ENCODE data around the gene SEMA5A. TPM values are rescaled to one million over a fixed set of nuclear protein-coding genes. Genes with fewer than 3 reads are reported as not detected.

Gene SEMA5A
- polyA plus RNA-seq (0.16 to 0.29 TPM (median 0.27 TPM) in 3 replicates), polyA minus RNA-seq (0.64 to 3.2 TPM (median 1.1 TPM) in 3 replicates)
- 0.96 TPM for polyA plus RNA-seq (2011; ENCODE audit: low read depth)
- polyA plus RNA-seq (2011; cell fraction: cytosol; rRNA removed) = 0.12 and 0.30 TPM in 2 replicates
- 0.37 and 0.38 TPM in 2 replicates for polyA plus RNA-seq (2011; cell fraction: nucleus; rRNA removed)
- 0.22 and 0.32 TPM in 2 replicates for polyA plus RNA-seq (2012; ENCODE audit: low replicate concordance)
- polyA minus RNA-seq (2011; cell fraction: cytosol; rRNA and poly(A)+ RNA removed) = 2.1 TPM
- 0.42 and 1.1 TPM in 2 replicates for polyA minus RNA-seq (2011; cell fraction: nucleus; rRNA and poly(A)+ RNA removed)

GRCh38 chr5:9545992-9546851, at the start of gene SEMA5A:
SEMA5A (minus strand) TSS chr5:9546075; CDS start chr5:9379946, 166,129 bp downstream.
- Histone ChIP-seq H3K9ac (ENCODE audit: control insufficient read depth, extremely low read depth, insufficient read depth, low read length) (peak within 1 kb of the TSS; percentile 86), H3K79me2 (ENCODE audit: control insufficient read depth, insufficient read depth, low read length) (peaks cover 15% of the 10 kb centered on the region), H3K4me2 (ENCODE audit: control insufficient read depth, extremely low read depth, insufficient read depth, low read depth, low read length) (peak within 1 kb of the TSS; percentile 95), H3K27me3 (ENCODE audit: control insufficient read depth, extremely low read depth, insufficient read depth, low read length) (no peaks in the 10 kb centered on the region), H4K20me1 (ENCODE audit: control insufficient read depth, extremely low read depth, insufficient read depth, low read length) (no peaks in the 10 kb centered on the region), H3K4me1 (ENCODE audit: control insufficient read depth, extremely low read depth, insufficient read depth, low read length) (peaks cover 23% of the 10 kb centered on the region), H3K9me1 (ENCODE audit: control insufficient read depth, extremely low read depth, insufficient read depth, low read length) (no peaks in the 10 kb centered on the region), H3K36me3 (ENCODE audit: control insufficient read depth in 2 of 2, extremely low read depth in 1 of 2, insufficient read depth in 2 of 2, low read length in 2 of 2) (peaks cover 11 to 13% of the 10 kb centered on the region in 2 experiments), H3K9me3 (ENCODE audit: control insufficient read depth, low read depth, low read length) (no peaks in the 10 kb centered on the region), H3K27ac (ENCODE audit: control insufficient read depth, insufficient read depth, low read length) (peak within 1 kb of the TSS; percentile 91), H2AFZ (ENCODE audit: control insufficient read depth, low read length) (peak within 1 kb of the TSS; percentile 86), H3K4me3 (ENCODE audit: control insufficient read depth in 2 of 3, extremely low read depth in 1 of 3, insufficient read depth in 2 of 3, low read depth in 1 of 3, low read length in 3 of 3) (peak within 1 kb of the TSS; percentile 77 to 95 (median 92))
- FAIRE-seq (peak; percentile 68), DNase-seq (ENCODE audit: low read depth, low spot score) (no peak)
- no peak for TF ChIP-seq EZH2 (IDR thresholded peaks at IDR 0.05; ENCODE audit: low read length)
- TF ChIP-seq, protein P1, sequence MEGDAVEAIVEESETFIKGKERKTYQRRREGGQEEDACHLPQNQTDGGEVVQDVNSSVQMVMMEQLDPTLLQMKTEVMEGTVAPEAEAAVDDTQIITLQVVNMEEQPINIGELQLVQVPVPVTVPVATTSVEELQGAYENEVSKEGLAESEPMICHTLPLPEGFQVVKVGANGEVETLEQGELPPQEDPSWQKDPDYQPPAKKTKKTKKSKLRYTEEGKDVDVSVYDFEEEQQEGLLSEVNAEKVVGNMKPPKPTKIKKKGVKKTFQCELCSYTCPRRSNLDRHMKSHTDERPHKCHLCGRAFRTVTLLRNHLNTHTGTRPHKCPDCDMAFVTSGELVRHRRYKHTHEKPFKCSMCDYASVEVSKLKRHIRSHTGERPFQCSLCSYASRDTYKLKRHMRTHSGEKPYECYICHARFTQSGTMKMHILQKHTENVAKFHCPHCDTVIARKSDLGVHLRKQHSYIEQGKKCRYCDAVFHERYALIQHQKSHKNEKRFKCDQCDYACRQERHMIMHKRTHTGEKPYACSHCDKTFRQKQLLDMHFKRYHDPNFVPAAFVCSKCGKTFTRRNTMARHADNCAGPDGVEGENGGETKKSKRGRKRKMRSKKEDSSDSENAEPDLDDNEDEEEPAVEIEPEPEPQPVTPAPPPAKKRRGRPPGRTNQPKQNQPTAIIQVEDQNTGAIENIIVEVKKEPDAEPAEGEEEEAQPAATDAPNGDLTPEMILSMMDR (optimal IDR thresholded peaks at IDR 0.05 in 1 of 3, IDR thresholded peaks at IDR 0.05 in 1 of 3, conservative IDR thresholded peaks at IDR 0.05 in 1 of 3; ENCODE audit: extremely low read depth in 1 of 3, insufficient read depth in 2 of 3, low read length in 3 of 3) = peak in 1 of 3 experiments; percentile 10
- dilution Hi-C loops (cut with MboI; ENCODE audit: extremely low pct_ligation_motif_present, low sequenced_read_pairs) = no loop called here

GRCh38 chr5:9594913-9595312, 49.0 kb upstream of the SEMA5A start:
- dilution Hi-C loops (cut with MboI; ENCODE audit: extremely low pct_ligation_motif_present, low sequenced_read_pairs) = no loop called here
- H3K9me1 ChIP-seq (ENCODE audit: control insufficient read depth, extremely low read depth, insufficient read depth, low read length) = no peaks in the 10 kb centered on the region
- no peak overlapping the region for H3K27ac ChIP-seq (ENCODE audit: control insufficient read depth, insufficient read depth, low read length)
- H3K4me1 ChIP-seq (ENCODE audit: control insufficient read depth, extremely low read depth, insufficient read depth, low read length) = no peaks in the 10 kb centered on the region
- H3K79me2 ChIP-seq (ENCODE audit: control insufficient read depth, insufficient read depth, low read length) = no peaks in the 10 kb centered on the region
- no peak for FAIRE-seq
- no peaks in the 10 kb centered on the region for H3K36me3 ChIP-seq (ENCODE audit: control insufficient read depth in 2 of 2, extremely low read depth in 1 of 2, insufficient read depth in 2 of 2, low read length in 2 of 2)
- H3K4me2 ChIP-seq (ENCODE audit: control insufficient read depth, extremely low read depth, insufficient read depth, low read depth, low read length) = no peak overlapping the region
- H3K9ac ChIP-seq (ENCODE audit: control insufficient read depth, extremely low read depth, insufficient read depth, low read length) = no peak overlapping the region
- TF ChIP-seq, protein P1 (optimal IDR thresholded peaks at IDR 0.05 in 1 of 3, IDR thresholded peaks at IDR 0.05 in 1 of 3, conservative IDR thresholded peaks at IDR 0.05 in 1 of 3; ENCODE audit: extremely low read depth in 1 of 3, insufficient read depth in 2 of 3, low read length in 3 of 3) = no peak
- no peak for TF ChIP-seq EZH2 (IDR thresholded peaks at IDR 0.05; ENCODE audit: low read length)
- H2AFZ ChIP-seq (ENCODE audit: control insufficient read depth, low read length) = no peak overlapping the region
- no peaks in the 10 kb centered on the region for H4K20me1 ChIP-seq (ENCODE audit: control insufficient read depth, extremely low read depth, insufficient read depth, low read length)
- no peak for DNase-seq (ENCODE audit: low read depth, low spot score)
- H3K9me3 ChIP-seq (ENCODE audit: control insufficient read depth, low read depth, low read length) = no peaks in the 10 kb centered on the region
- no peaks in the 10 kb centered on the region for H3K27me3 ChIP-seq (ENCODE audit: control insufficient read depth, extremely low read depth, insufficient read depth, low read length)
- no peak overlapping the region for H3K4me3 ChIP-seq (ENCODE audit: control insufficient read depth in 2 of 3, extremely low read depth in 1 of 3, insufficient read depth in 2 of 3, low read depth in 1 of 3, low read length in 3 of 3)

Data from keratinocyte (primary cell).